HK-2 (cell line): ENCODE results near the gene CST3.
A peak's percentile ranks its signal among the peaks of the same experiment; 100 is the strongest.
"Not testable (repeated sequence)": the region's sequence is repeated elsewhere in the genome, so short reads cannot be mapped to it uniquely, and the experiment has no call there.

Experiments used
- DNase-seq: peaks from one replicate; pipeline ENCODE4 v3.0.0-alpha.2; 2018; ENCODE audit not compliant: unreplicated experiment

The CST3 gene

GRCh38 chr20:23662276-23662870 lies 24.6 kb upstream of the CST3 start:
- no peak for DNase-seq

GRCh38 chr20:23661002-23661429 lies 23.3 kb upstream of the CST3 start:
- DNase-seq, result no peak

GRCh38 chr20:23659989-23660837 lies 22.5 kb upstream of the CST3 start:
- no peak for DNase-seq

- not testable (repeated sequence) for DNase-seq
Measured at GRCh38 chr20:23659610-23659988, 21.8 kb upstream of the CST3 start.

GRCh38 chr20:23658989-23659609 lies 21.3 kb upstream of the CST3 start:
- peak; percentile 66 for DNase-seq

- no peak for DNase-seq
Measured at GRCh38 chr20:23658336-23658735, 20.6 kb upstream of the CST3 start.

- DNase-seq, result no peak
Measured at GRCh38 chr20:23657202-23657601, 19.4 kb upstream of the CST3 start.

- no peak for DNase-seq
Measured at GRCh38 chr20:23656372-23656771, 18.6 kb upstream of the CST3 start.

GRCh38 chr20:23655491-23656211 lies 17.9 kb upstream of the CST3 start:
- no peak for DNase-seq

GRCh38 chr20:23654717-23655116 lies 17.0 kb upstream of the CST3 start:
- DNase-seq, result no peak

GRCh38 chr20:23654000-23654399 lies 16.2 kb upstream of the CST3 start:
- no peak for DNase-seq

- no peak for DNase-seq
Measured at GRCh38 chr20:23653400-23653938, 15.7 kb upstream of the CST3 start.

- no peak for DNase-seq
Measured at GRCh38 chr20:23652926-23653325, 15.2 kb upstream of the CST3 start.

GRCh38 chr20:23652371-23652770 lies 14.6 kb upstream of the CST3 start:
- DNase-seq, result no peak

- no peak for DNase-seq
Measured at GRCh38 chr20:23651117-23651516, 13.4 kb upstream of the CST3 start.

- DNase-seq, result no peak
Measured at GRCh38 chr20:23649830-23650417, 12.2 kb upstream of the CST3 start.

- no peak for DNase-seq
Measured at GRCh38 chr20:23649242-23649641, 11.5 kb upstream of the CST3 start.

GRCh38 chr20:23647346-23647745 lies 9.6 kb upstream of the CST3 start:
- DNase-seq, result no peak

- DNase-seq, result no peak
Measured at GRCh38 chr20:23646106-23646873, 8.5 kb upstream of the CST3 start.

GRCh38 chr20:23645575-23645974 lies 7.8 kb upstream of the CST3 start:
- no peak for DNase-seq

GRCh38 chr20:23644164-23644563 lies 6.4 kb upstream of the CST3 start:
- DNase-seq, result no peak
